Endothelial cell of umbilical vein (primary cell): Measurements from ENCODE around the gene CD27.

Experiments used
- EZH2 ChIP-seq: IDR thresholded peaks from 2 replicates; pipeline ENCODE4 v1.6.1; 2012; ENCODE audit warnings: borderline replicate concordance, low read depth, mild to moderate bottlenecking, moderate library complexity, low read length, inconsistent platforms; ENCODE audit not compliant: severe bottlenecking
- FOS ChIP-seq: IDR thresholded peaks from 2 replicates; pipeline ENCODE4 v1.6.1; 2011; ENCODE audit warnings: mild to moderate bottlenecking, low read length, moderate library complexity, borderline replicate concordance; ENCODE audit not compliant: insufficient read depth
- JUN ChIP-seq: IDR thresholded peaks from 2 replicates; pipeline ENCODE4 v1.6.1; 2011; ENCODE audit warnings: borderline replicate concordance, low read depth; ENCODE audit not compliant: insufficient read length, insufficient read depth
- POLR2A ChIP-seq: IDR thresholded peaks from 2 replicates; pipeline ENCODE4 v1.6.1; 2012; ENCODE audit warnings: low read depth, mild to moderate bottlenecking, control low read depth, low read length
- POLR2AphosphoS5 ChIP-seq: IDR thresholded peaks from 2 replicates; pipeline ENCODE4 v1.6.1; 2012; ENCODE audit warnings: low read depth, mild to moderate bottlenecking, control low read depth, low read length, moderate library complexity; ENCODE audit not compliant: insufficient read depth
- TF ChIP-seq, protein P1 (sequence below), 2 donors: IDR thresholded peaks; 1 replicate in 1 of 2; 2 replicates in 1 of 2; pipeline ENCODE4 v1.5.1; 2011; ENCODE audit warnings: low read length in 2 of 2, mild to moderate bottlenecking in 2 of 2, moderate library complexity in 2 of 2, control low read depth in 1 of 2, inconsistent platforms in 1 of 2, low read depth in 1 of 2; ENCODE audit not compliant: insufficient read depth in 1 of 2; ENCODE audit errors: extremely low read depth in 1 of 2
- TF ChIP-seq, protein P2 (sequence below): IDR thresholded peaks from 2 replicates; pipeline ENCODE4 v1.6.1; 2011; ENCODE audit not compliant: insufficient read depth, insufficient read length

DNA sequence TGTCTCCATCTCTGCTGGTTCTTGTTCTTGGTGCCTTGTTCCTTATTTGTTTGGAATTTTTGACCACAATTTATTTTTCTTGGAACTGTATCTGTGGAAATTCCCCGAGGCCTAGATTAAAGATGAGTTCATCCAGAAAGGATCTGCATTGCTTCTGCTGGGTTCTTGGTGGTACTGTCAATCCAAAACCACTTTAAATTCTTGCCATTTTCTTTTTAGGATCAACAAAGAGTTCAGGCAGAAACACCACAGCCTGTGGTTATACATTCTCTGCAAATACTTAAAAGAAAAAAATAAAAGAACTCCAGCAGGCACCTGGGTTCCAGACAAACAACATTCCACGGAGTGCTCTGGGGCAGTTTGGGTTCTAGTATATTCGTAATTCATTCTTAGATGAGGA lies 31.7 kb downstream of the CD27 start:
- TF ChIP-seq, protein P1, sequence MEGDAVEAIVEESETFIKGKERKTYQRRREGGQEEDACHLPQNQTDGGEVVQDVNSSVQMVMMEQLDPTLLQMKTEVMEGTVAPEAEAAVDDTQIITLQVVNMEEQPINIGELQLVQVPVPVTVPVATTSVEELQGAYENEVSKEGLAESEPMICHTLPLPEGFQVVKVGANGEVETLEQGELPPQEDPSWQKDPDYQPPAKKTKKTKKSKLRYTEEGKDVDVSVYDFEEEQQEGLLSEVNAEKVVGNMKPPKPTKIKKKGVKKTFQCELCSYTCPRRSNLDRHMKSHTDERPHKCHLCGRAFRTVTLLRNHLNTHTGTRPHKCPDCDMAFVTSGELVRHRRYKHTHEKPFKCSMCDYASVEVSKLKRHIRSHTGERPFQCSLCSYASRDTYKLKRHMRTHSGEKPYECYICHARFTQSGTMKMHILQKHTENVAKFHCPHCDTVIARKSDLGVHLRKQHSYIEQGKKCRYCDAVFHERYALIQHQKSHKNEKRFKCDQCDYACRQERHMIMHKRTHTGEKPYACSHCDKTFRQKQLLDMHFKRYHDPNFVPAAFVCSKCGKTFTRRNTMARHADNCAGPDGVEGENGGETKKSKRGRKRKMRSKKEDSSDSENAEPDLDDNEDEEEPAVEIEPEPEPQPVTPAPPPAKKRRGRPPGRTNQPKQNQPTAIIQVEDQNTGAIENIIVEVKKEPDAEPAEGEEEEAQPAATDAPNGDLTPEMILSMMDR (IDR thresholded peaks at IDR 0.05; ENCODE audit: extremely low read depth in 1 of 2, insufficient read depth in 1 of 2, low read depth in 1 of 2, low read length in 2 of 2) = no peak
- no peak for TF ChIP-seq POLR2A
- TF ChIP-seq EZH2 = no peak
- TF ChIP-seq POLR2AphosphoS5 = no peak
- TF ChIP-seq, protein P2, sequence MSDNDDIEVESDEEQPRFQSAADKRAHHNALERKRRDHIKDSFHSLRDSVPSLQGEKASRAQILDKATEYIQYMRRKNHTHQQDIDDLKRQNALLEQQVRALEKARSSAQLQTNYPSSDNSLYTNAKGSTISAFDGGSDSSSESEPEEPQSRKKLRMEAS = no peak
- no peak for TF ChIP-seq JUN
- no peak for TF ChIP-seq FOS
